ENCODE results near the gene ZER1.

DNA sequence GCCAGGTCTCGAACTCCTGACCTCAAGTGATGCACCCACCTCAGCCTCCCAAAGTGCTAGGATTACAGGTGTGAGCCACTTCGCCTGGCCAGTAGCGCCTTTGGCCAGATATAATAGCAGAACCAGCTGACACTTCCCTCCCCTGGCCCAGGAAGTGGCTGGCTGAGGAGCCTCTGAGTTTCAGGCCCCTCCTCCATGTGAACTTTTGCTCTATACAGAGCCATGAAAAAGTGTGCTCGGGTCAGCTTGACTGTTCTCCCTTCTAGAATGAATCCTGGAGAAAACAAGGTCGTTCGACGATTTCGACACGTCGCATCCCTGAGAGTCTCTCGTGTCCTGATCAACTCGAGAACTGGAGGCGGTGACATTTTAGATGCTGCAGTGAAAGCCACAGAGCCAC, 39.2 kb downstream of the ZER1 start:
- TF ChIP-seq CTCF (IDR thresholded peaks at IDR 0.05 in 4 of 5, conservative IDR thresholded peaks at IDR 0.05 in 1 of 5) (no peak), POLR2A (IDR thresholded peaks at IDR 0.05) (no peak)

All from gastrocnemius medialis (tissue), 4 donors.